HG03521 (cell line): Measurements from ENCODE around the gene DHX35.

ENCODE experiments used
- ATAC-seq: cut with Tn5 transposase; IDR thresholded peaks from one replicate; pipeline ENCODE4 v1.9.1; 2021; ENCODE audit warnings: mild to moderate bottlenecking, moderate library complexity; ENCODE audit not compliant: unreplicated experiment

Gene DHX35

GRCh38 chr20:39052676-39053075, 90.5 kb downstream of the DHX35 start:
- no peak for ATAC-seq

GRCh38 chr20:39057143-39057542, 95.0 kb downstream of the DHX35 start:
- ATAC-seq: no peak

- ATAC-seq: no peak
Observed at GRCh38 chr20:39057911-39058310, 95.8 kb downstream of the DHX35 start.

GRCh38 chr20:39059036-39059435, 96.9 kb downstream of the DHX35 start:
- no peak for ATAC-seq

- no peak for ATAC-seq
Observed at GRCh38 chr20:39066471-39067242, 104.5 kb downstream of the DHX35 start.

- ATAC-seq: no peak
Observed at GRCh38 chr20:39067526-39068216, 105.5 kb downstream of the DHX35 start.

GRCh38 chr20:39069976-39070375, 107.8 kb downstream of the DHX35 start:
- ATAC-seq: no peak

- no peak for ATAC-seq
Observed at GRCh38 chr20:39070484-39071231, 108.5 kb downstream of the DHX35 start.

GRCh38 chr20:39072132-39072531, 110.0 kb downstream of the DHX35 start:
- ATAC-seq: no peak

GRCh38 chr20:39072653-39073052, 110.5 kb downstream of the DHX35 start:
- no peak for ATAC-seq

GRCh38 chr20:39075731-39076130, 113.6 kb downstream of the DHX35 start:
- no peak for ATAC-seq

- ATAC-seq: no peak
Observed at GRCh38 chr20:39076958-39077357, 114.8 kb downstream of the DHX35 start.

- no peak for ATAC-seq
Observed at GRCh38 chr20:39080326-39080725, 118.2 kb downstream of the DHX35 start.

- ATAC-seq: no peak
Observed at GRCh38 chr20:39081255-39081654, 119.1 kb downstream of the DHX35 start.

GRCh38 chr20:39082622-39083398, 120.7 kb downstream of the DHX35 start:
- no peak for ATAC-seq

GRCh38 chr20:39083761-39084160, 121.6 kb downstream of the DHX35 start:
- ATAC-seq: no peak

- ATAC-seq: no peak
Observed at GRCh38 chr20:39089029-39089428, 126.9 kb downstream of the DHX35 start.
